Suppressor macrophage treated with lipopolysaccharide for 1 hour (primary cell): ENCODE measurements around the gene EGF.
A peak's percentile ranks its signal among the peaks of the same experiment; 100 is the strongest.
"Not testable (repeated sequence)": the region's sequence is repeated elsewhere in the genome, so short reads cannot be mapped to it uniquely, and the experiment has no call there.

ENCODE experiments used
- DNase-seq, 3 donors: peaks; one replicate each; pipeline ENCODE4 v3.0.0-alpha.2; 2020 to 2022

Gene EGF

DNA sequence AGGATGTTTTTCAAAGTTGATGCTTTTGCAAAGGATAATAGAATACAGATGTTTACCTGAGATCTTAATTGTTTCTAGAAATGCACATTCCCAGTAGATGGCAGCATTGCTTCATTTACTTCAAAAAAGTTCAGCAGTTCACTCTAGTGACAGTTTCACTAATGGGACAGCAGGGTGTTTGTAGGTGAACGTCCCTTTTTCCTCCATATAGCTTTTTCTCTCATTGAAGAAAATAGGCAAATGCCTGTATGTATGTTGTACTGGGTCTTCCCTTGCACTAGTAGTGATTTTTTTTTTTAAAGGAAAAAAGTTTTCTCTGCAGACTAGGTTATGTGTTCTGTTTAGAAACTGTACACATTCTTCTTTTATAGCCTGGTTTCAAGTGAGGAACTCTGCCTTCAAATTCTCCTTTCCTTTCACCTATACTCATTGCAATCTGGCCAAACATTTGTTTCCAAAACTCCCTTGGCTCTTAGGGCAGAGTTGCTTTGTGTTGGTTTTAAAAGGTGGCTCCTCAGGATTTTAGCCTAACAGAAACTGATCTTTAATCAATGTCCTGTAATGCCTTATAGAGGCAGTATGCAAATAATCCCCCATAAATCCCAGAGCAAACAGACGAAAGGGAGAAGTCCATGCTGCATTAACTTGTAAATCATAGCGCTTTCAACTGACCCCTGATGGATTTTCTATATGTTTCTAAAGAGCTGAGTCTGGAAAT lies 86.3 kb downstream of the EGF start:
- DNase-seq: peak; percentile 71 to 87 (median 78)

DNA sequence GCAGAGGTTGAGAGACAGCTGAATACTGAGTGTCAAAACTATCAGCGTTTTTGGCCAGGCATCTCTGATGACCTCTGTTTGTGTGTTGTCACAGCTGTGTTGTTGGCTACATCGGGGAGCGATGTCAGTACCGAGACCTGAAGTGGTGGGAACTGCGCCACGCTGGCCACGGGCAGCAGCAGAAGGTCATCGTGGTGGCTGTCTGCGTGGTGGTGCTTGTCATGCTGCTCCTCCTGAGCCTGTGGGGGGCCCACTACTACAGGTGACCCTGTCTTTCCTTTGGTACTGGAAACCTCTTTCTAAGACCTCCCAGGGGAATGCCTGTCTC lies 86.9 kb downstream of the EGF start:
- no peak for DNase-seq

DNA sequence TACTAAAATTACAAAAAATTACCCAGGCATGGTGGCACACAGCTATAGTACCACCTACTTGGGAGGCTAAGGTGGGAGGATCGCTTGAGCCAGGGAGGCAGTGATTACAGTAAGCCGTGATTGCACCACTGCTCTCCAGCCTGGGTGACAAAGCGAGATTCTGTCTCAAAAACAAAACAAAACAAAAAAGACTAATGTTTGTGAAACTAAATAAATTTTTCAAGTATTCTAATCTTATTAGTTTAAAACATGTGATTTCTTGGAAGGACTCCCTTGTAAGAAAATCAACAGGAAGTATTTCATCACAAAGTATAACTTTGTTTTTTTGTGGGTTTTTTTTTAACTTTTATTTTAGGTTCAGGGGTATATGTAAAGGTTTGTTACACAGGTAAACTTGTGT lies 89.6 kb downstream of the EGF start:
- DNase-seq: peak in 1 of 3 donors; percentile 65

DNA sequence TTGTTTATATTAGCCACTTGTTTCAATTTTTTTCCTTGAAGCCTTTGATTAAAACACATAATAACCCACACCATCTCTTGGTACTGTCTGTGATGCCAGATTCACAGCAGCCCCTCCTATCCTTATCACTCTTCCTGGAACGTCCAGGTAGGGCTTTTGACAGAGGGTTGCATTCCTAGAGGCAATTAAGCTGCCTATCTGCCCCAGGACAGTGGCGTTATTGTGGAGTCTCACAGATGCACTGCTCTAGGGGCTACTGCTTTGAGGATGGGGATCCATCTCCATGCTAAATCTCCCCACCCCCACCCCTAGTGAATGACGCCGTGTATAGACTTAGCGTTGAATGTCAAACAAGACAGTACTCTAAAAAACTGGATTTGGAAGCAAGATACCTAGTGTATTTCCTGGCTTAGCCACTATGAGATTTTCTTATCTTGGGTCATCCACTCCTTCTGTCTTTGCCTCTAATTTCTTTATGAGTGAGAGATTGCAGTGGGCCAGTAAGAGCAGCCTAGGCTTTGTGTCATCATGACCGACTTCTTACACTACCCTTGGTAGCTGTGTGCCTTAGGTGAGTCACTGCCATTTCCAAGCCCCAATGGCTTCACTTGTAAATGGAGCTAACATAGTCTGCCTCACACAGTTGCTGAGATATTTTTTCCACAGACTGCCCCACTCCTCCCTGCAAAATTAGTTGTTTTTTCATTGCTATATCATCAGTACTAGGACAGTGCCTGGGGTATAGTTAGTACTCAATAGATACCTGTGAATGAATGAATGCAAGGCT lies 90.9 kb downstream of the EGF start:
- peak in 1 of 3 donors; percentile 40 for DNase-seq

GRCh38 chr4:110004556-110004955 lies 91.9 kb downstream of the EGF start:
- no peak for DNase-seq

DNA sequence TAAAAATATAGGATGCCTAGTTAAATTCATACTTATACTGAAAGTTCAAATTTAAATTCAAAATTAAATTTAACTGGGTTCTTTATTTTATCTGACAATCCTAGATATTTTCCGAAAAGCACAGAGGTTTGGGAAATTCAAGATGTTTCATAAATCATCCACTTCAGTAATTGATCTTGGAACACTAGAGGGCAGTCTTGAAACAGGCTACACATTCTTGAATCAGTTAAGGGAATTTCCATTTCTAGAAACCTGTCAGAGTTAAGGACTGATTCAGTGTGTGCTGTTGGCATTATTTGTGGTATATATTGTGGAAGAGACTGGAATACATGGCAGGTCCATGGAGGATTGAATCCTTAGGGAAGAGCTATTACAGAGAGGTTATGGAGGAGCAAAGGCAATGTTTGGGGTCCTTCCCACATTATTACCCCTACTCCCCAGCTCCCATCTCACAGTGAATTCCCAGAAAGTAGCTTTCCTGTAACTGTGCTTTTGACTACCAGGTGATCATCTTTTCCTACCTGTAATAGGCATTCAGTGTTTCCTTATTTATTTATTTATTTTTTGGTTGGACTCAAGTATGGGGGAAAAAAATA lies 92.9 kb downstream of the EGF start:
- DNase-seq: peak; percentile 81 to 94 (median 88)

DNA sequence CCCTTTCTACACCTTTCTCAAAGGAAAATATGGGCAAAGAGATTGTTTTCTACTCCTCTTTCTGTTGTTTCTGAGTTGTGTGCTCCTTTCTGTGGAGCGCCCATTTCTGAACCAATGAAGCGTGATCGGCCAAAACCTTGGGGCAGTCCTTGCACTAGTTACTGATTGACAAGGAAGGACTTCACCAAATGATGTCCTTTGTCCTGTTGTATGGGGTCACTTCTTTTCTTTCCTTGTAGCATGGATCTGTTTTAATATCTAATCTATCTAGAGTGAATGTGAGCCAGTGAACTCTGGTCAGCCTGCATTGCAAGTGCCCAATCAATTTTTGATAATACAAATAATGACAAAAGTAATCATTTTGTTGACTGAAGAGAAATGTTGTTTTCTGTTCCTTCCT lies 94.5 kb downstream of the EGF start:
- no peak for DNase-seq

GRCh38 chr4:110008540-110008939 lies 95.9 kb downstream of the EGF start:
- no peak for DNase-seq

DNA sequence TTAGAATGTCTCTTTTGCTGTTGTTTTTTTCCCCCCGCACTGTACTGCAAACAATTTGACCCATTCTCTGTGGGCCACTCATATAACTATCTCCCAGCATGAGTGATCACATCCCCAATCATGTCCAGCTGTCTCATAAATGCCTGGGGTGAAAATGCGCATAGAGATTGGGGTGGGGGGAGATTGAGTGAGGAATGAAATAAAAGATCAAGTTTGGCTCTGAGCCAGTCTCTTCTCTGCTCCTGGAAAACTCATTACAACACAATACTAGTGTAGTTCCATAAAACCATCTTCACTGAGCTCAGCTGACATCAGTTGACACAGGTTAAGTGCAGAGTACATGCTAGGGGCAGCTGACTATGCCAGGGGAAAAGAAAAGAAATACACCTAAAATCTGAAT lies 96.9 kb downstream of the EGF start:
- no peak for DNase-seq

DNA sequence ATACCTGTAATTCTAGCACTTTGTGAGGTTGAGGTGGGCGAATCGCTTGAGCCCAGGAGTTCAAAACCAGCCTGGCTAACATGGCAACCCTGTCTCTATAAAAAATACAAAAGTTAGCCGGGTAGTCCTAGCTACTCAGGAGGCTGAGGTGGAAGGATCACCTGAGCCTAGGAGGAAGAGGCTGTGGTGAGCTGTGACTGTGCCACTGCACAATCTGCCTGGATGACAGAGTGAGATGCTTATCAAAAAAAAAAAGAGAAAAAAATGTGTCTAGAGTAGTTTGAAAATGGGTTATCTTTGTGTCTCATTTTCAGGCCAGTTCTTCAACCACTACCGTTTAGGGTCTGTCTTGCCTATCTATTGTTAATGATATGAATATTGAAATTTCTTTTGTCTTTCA lies 98.1 kb downstream of the EGF start:
- DNase-seq: no peak

DNA sequence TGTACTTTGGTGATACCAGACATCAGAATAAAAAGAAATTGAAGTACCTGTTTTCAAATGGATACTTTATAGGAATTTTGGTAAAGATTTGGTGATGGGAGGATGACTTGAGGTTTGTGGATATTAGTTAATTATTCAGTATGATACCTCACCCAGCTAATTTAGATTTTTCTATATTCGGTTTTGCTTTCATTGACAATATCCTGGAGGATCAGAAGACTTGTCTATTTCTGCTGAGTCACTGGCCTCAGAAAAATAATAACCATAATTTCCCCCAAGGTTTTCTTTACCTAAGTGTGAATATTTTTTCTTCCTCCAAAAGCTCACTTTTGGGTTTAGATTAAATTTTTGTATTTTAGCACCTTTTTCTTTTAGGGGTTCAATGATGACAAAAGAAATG lies 100.2 kb downstream of the EGF start:
- no peak for DNase-seq

DNA sequence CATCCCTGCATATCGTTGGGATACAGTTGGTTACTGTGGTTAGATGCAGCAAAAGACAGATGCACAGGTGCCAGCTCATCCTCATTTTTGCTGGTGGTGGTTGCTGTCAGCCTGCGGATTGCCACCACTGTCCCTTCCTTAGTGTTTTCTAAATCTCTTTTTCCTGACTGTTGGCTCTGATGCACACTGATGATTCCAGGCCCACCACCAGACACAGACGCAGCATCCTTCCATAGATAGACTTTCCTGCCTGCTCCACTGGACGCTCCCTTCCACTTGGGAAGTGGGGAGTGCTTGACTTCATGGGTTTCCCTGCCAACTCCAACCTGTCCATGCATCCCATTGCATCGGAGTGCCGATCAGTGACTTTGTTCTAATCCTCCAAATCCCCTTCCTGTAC lies 101.5 kb downstream of the EGF start:
- DNase-seq: no peak

- no peak for DNase-seq
These were observed 106.5 kb downstream of the EGF start for GRCh38 chr4:110019153-110019552.

- DNase-seq: no peak
These were observed 107.5 kb downstream of the EGF start for GRCh38 chr4:110020139-110020538.

- peak in 1 of 3 donors; percentile 42 for DNase-seq
These were observed 108.2 kb downstream of the EGF start for GRCh38 chr4:110020646-110021443.

DNA sequence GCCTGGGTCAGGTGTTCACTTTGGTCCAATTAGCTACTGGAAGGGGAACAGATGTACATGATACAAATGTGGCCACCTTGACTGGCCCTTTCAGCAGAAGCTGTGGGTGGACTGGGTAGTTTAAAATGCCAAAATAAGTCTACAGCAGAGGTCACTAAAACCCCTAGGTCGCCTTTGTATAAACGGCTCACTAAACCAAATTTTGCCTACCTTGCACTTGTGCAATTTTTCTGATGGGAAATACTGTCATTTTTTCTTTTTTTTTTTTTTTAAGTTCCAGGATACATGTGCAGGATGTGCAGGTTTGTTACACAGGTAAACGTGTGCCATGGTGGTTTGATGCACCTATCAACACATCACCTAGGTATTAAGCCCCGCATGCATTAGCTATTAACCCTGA lies 109.8 kb downstream of the EGF start:
- DNase-seq: no peak

- DNase-seq: no peak
These were observed 112.4 kb downstream of the EGF start for GRCh38 chr4:110025056-110025455.

GRCh38 chr4:110025718-110026117 lies 113.0 kb downstream of the EGF start:
- no peak for DNase-seq

- peak; percentile 29 to 71 (median 53) for DNase-seq
These were observed 119.9 kb downstream of the EGF start for GRCh38 chr4:110032603-110033002.

GRCh38 chr4:110033355-110034025 lies 120.8 kb downstream of the EGF start:
- DNase-seq: peak in 1 of 3 donors; percentile 18

- peak; percentile 74 to 83 (median 76) for DNase-seq
These were observed 121.3 kb downstream of the EGF start for GRCh38 chr4:110034026-110034393.

DNA sequence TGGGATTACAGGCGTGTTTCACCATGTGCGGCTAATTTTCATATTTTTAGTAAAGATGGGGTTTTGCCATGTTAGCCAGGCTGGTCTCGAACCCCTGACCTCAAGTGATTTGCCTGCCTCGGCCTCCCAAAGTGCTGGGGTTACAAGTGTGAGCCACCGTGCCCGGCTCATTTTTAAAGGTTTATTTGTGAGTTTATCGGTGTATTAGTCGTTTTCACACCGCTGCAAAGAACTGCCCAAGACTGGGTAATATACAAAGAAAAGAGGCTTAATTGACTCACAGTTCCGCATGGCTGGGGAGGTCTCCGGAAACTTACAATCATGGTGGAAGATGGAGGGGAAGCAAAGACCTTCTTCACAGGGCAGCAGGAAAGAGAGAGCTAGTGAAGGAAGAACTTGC lies 126.5 kb downstream of the EGF start:
- not testable (repeated sequence) for DNase-seq

DNA sequence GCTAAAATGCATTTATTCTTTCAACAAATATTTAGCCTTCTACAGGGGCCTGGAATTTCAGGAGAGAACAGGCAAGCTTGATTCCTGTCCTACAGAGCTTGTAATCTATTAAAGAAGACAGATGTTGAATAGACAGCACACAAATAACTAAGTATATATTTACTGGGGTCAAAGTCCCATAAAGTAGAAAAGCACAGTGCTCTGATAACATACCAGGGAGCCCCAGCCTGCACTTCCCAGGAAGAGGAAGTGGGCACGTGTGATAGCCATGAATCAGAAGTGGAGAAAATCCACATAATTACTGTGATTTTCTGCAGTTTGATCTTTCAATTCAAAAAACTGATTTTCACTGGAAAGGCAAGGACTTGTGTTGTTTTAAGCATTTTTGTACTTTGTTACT lies 129.1 kb downstream of the EGF start:
- peak in 2 of 3 donors; percentile 24 to 47 for DNase-seq
